Activated CD8-positive, alpha-beta T cell treated with anti-CD3 and anti-CD28 coated beads for 36 hours (primary cell): ENCODE measurements around the gene LAPTM5. TPM values are rescaled to one million over a fixed set of nuclear protein-coding genes. Genes with fewer than 3 reads are reported as not detected.
A peak's percentile ranks its signal among the peaks of the same experiment; 100 is the strongest.

ENCODE experiments used
- ATAC-seq: fragments of 200-7000 bp; cut with Tn5 transposase; one replicate; pipeline ENCODE4 v1.10.0; 2021; ENCODE audit warnings: mild to moderate bottlenecking, moderate library complexity
- CTCF ChIA-PET: fragments of 350-600 bp; sonication (Branson Sonifier 250); formaldehyde crosslinking; loops from one replicate; lab custom pipeline; 2021; ENCODE audit warnings: antibody characterized with exemption; lab: Charles Lee
- POLR2A ChIA-PET: fragments of 350-600 bp; sonication (Branson Sonifier 250); formaldehyde crosslinking; loops from one replicate; lab custom pipeline; 2021; ENCODE audit warnings: antibody characterized with exemption; lab: Charles Lee
- DNase-seq: peaks from one replicate; pipeline ENCODE4 v3.0.0-alpha.2; 2020
- H3K27ac Mint-ChIP-seq: one replicate; pipeline ENCODE4 v1.8.0; 2021; ENCODE audit warnings: mild to moderate bottlenecking, mixed read lengths
- H3K27me3 Mint-ChIP-seq: one replicate; pipeline ENCODE4 v1.8.0; 2021; ENCODE audit warnings: mixed read lengths
- H3K36me3 Mint-ChIP-seq: one replicate; pipeline ENCODE4 v1.8.0; 2021; ENCODE audit warnings: low read depth, mixed read lengths
- H3K4me1 Mint-ChIP-seq: one replicate; pipeline ENCODE4 v1.8.0; 2021; ENCODE audit warnings: low read depth, mixed read lengths
- H3K4me3 Mint-ChIP-seq: one replicate; pipeline ENCODE4 v1.8.0; 2021; ENCODE audit warnings: mild to moderate bottlenecking, moderate library complexity, mixed read lengths
- H3K9me3 Mint-ChIP-seq: one replicate; pipeline ENCODE4 v1.8.0; 2021; ENCODE audit warnings: mixed read lengths
- intact Hi-C: fragments of 100-400 bp; cut with micrococcal nuclease; formaldehyde crosslinking; loops from one replicate; pipeline ENCODE4 v1.10.0; 2022
- total RNA-seq, 2 experiments: library from RNA; stranded (reverse); gene quantifications; one replicate each; pipeline ENCODE4 v1.2.3, GENCODE V29; 2021
- TF ChIP-seq, protein P1 (sequence below): fragments of 200-600 bp; IDR thresholded peaks from one replicate; pipeline ENCODE4 v1.8.0; 2022; ENCODE audit warnings: antibody characterized with exemption, mild to moderate bottlenecking

The LAPTM5 gene
- total RNA-seq, 2 experiments from 2014 or later, result 229 to 237 TPM

DNA sequence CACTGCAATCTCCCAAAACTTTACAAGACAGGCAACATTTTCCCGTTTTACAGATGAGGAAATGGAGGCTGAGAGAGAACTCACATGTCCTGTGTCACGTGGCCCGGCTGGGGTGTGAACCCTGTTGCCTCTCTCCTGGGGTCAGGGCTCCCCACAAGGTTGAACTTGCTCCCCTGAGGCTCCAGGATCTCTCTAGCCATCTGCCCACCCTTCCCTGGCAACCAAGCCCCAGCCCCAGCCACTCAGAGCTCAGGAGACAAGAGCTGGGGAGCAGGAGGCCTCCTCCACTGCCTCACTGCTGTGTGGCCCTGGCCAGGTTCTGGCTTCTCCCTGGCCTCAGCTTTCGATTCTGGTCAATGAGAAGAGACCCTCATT, 11.8 kb downstream of the LAPTM5 start:
- Mint-ChIP-seq H3K27ac (peak overlapping the region; percentile 98), H3K4me1 (peaks cover 99% of the 10 kb centered on the region), H3K4me3 (peak overlapping the region; percentile 87), H3K27me3 (no peaks in the 10 kb centered on the region), H3K36me3 (peaks cover 70% of the 10 kb centered on the region), H3K9me3 (no peaks in the 10 kb centered on the region)
- ATAC-seq (no peak), DNase-seq (peak; percentile 56)
- ChIA-PET CTCF (interaction anchor here (0.6 to 9.2 kb wide), 8 partner anchors 9 to 319 kb away, joined by 3 to 80 read pairs (median 6); partner anchors contain the start of gene LAPTM5), POLR2A (interaction anchor here (0.8 to 36.3 kb wide), 3 partner anchors 13 to 16 kb away, joined by 4 to 671 read pairs (median 44); partner anchors contain the start of gene LAPTM5)
- intact Hi-C loops, result no loop called here
- TF ChIP-seq, protein P1, sequence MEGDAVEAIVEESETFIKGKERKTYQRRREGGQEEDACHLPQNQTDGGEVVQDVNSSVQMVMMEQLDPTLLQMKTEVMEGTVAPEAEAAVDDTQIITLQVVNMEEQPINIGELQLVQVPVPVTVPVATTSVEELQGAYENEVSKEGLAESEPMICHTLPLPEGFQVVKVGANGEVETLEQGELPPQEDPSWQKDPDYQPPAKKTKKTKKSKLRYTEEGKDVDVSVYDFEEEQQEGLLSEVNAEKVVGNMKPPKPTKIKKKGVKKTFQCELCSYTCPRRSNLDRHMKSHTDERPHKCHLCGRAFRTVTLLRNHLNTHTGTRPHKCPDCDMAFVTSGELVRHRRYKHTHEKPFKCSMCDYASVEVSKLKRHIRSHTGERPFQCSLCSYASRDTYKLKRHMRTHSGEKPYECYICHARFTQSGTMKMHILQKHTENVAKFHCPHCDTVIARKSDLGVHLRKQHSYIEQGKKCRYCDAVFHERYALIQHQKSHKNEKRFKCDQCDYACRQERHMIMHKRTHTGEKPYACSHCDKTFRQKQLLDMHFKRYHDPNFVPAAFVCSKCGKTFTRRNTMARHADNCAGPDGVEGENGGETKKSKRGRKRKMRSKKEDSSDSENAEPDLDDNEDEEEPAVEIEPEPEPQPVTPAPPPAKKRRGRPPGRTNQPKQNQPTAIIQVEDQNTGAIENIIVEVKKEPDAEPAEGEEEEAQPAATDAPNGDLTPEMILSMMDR, result no peak

GRCh38 chr1:30745156-30745833, 12.3 kb downstream of the LAPTM5 start:
- DNase-seq (peak; percentile 57), ATAC-seq (no peak)
- CTCF ChIA-PET, result interaction anchor here (1.3 to 9.2 kb wide), 10 partner anchors 9 to 35 kb away, joined by 4 to 80 read pairs (median 10); partner anchors contain the start of gene LAPTM5
- no peaks in the 10 kb centered on the region for H3K9me3 Mint-ChIP-seq
- intact Hi-C loops, result no loop called here
- POLR2A ChIA-PET, result interaction anchor here (0.8 to 36.3 kb wide), 3 partner anchors 13 to 15 kb away, joined by 4 to 671 read pairs (median 44); partner anchors contain the start of gene LAPTM5
- TF ChIP-seq, protein P1, result no peak
- peaks cover 75% of the 10 kb centered on the region for H3K36me3 Mint-ChIP-seq
- no peaks in the 10 kb centered on the region for H3K27me3 Mint-ChIP-seq
- H3K4me1 Mint-ChIP-seq, result peaks cover 99% of the 10 kb centered on the region
- H3K4me3 Mint-ChIP-seq, result peak overlapping the region; percentile 87
- H3K27ac Mint-ChIP-seq, result peak overlapping the region; percentile 98

GRCh38 chr1:30744060-30744756, 13.4 kb downstream of the LAPTM5 start:
- TF ChIP-seq, protein P1, result no peak
- peak overlapping the region; percentile 98 for H3K27ac Mint-ChIP-seq
- H3K4me1 Mint-ChIP-seq, result peaks cover 98% of the 10 kb centered on the region
- H3K4me3 Mint-ChIP-seq, result peak overlapping the region; percentile 55
- peaks cover 74% of the 10 kb centered on the region for H3K36me3 Mint-ChIP-seq
- ATAC-seq, result peak; percentile 50
- no peaks in the 10 kb centered on the region for H3K27me3 Mint-ChIP-seq
- intact Hi-C loops, result loop anchor here (5.0 kb wide), 1 partner anchor 33 kb away; no protein-coding TSS in a partner anchor
- H3K9me3 Mint-ChIP-seq, result no peaks in the 10 kb centered on the region
- ChIA-PET POLR2A (interaction anchor here (1.0 to 36.3 kb wide), 7 partner anchors 9 to 31 kb away, joined by 3 to 671 read pairs (median 5); partner anchors contain the start of gene LAPTM5), CTCF (interaction anchor here (1.1 to 9.2 kb wide), 12 partner anchors 10 to 58 kb away, joined by 3 to 80 read pairs (median 10); partner anchors contain the start of gene LAPTM5)
- DNase-seq, result peak; percentile 85

GRCh38 chr1:30743584-30744059, 14.0 kb downstream of the LAPTM5 start:
- peak; percentile 85 for DNase-seq
- Mint-ChIP-seq H3K27me3 (no peaks in the 10 kb centered on the region), H3K4me3 (peak overlapping the region; percentile 55), H3K36me3 (peaks cover 75% of the 10 kb centered on the region), H3K4me1 (peaks cover 96% of the 10 kb centered on the region), H3K27ac (peak overlapping the region; percentile 98), H3K9me3 (no peaks in the 10 kb centered on the region)
- TF ChIP-seq, protein P1, result no peak
- ATAC-seq, result peak; percentile 71
- CTCF ChIA-PET, result interaction anchor here (1.1 to 9.2 kb wide), 12 partner anchors 9 to 59 kb away, joined by 3 to 80 read pairs (median 10); partner anchors contain the start of gene LAPTM5
- intact Hi-C loops, result loop anchor here (1.0 to 5.0 kb wide), 2 partner anchors 16 to 34 kb away; no protein-coding TSS in a partner anchor
- POLR2A ChIA-PET, result interaction anchor here (1.0 to 36.3 kb wide), 8 partner anchors 8 to 36 kb away, joined by 3 to 671 read pairs (median 5); partner anchors contain the start of gene LAPTM5
